ENCODE measurements around the gene OLA1. TPM values are rescaled to one million over a fixed set of nuclear protein-coding genes. Genes with fewer than 3 reads are reported as not detected.

OLA1 gene
- total RNA-seq, 3 donors from 2014 or later, result 56.0 to 73.7 (median 69.1) TPM

GRCh38 chr2:174121612-174122011 lies 126.7 kb downstream of the OLA1 start:
- no peak for DNase-seq (ENCODE audit: low spot score in 2 of 2)
- H3K9me3 ChIP-seq, result no peaks in the 10 kb centered on the region
- intact Hi-C loops (cut with DNase I; ENCODE audit: low total_unique reads), result no loop called here

DNA sequence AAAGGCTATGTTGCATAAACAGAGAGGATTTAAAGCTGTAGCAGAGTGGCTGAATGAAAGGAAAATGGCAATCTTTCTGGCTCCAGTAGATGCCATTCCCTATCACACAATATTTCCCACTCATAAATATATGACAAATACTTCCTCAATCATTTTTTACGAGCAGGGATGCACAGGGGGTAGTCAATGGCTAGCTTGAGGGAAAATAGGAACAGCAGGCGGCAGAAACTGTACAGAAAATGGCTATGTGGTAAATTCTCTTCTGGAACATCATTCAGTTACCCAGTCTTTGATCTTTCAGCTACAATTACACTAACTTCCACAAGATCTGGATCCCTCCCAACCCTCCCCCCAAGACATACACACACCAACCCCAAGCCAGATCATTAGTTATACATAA lies 127.2 kb downstream of the OLA1 start:
- Histone ChIP-seq H3K27ac (no peak overlapping the region), H3K36me3 (no peaks in the 10 kb centered on the region), H3K9me3 (no peaks in the 10 kb centered on the region), H3K27me3 (no peaks in the 10 kb centered on the region), H3K4me1 (no peaks in the 10 kb centered on the region), H3K4me3 (no peak overlapping the region)
- no peak for DNase-seq (ENCODE audit: low spot score in 2 of 2)
- TF ChIP-seq CTCF (IDR thresholded peaks at IDR 0.05) (no peak), POLR2A (IDR thresholded peaks at IDR 0.05) (no peak), POLR2AphosphoS5 (IDR thresholded peaks at IDR 0.05) (no peak)
- intact Hi-C loops (cut with DNase I; ENCODE audit: low total_unique reads), result no loop called here

More at GRCh38 chr2:174121612-174122011, 126.7 kb downstream of the OLA1 start:
- TF ChIP-seq POLR2A (IDR thresholded peaks at IDR 0.05) (no peak), CTCF (IDR thresholded peaks at IDR 0.05) (no peak), POLR2AphosphoS5 (IDR thresholded peaks at IDR 0.05) (no peak)
- H3K4me3 ChIP-seq, result no peak overlapping the region
- no peaks in the 10 kb centered on the region for H3K36me3 ChIP-seq
- no peak overlapping the region for H3K27ac ChIP-seq
- H3K27me3 ChIP-seq, result no peaks in the 10 kb centered on the region
- no peaks in the 10 kb centered on the region for H3K4me1 ChIP-seq

DNA sequence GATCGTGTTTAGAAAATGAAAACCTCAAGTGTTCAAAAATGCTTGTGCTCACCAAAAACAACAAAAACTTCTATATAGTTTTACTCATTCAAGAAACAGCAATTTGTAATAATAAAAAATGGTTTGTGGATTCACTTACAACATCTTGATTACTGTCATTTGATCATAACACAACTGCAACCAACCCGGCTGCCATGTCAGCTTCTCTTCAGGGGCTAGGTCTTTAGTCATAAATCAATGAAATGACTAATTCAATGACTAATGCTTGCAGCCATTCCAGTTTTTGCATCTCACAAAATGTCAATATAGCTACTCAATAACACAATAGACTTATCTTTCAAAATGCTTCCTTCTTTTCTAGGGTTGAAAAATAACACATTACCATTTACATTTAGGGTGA lies 128.0 kb downstream of the OLA1 start:
- intact Hi-C loops (cut with DNase I; ENCODE audit: low total_unique reads), result no loop called here
- H3K4me1 ChIP-seq, result no peaks in the 10 kb centered on the region
- no peaks in the 10 kb centered on the region for H3K27me3 ChIP-seq
- no peak for DNase-seq (ENCODE audit: low spot score in 2 of 2)
- H3K4me3 ChIP-seq, result no peak overlapping the region
- no peaks in the 10 kb centered on the region for H3K36me3 ChIP-seq
- no peak overlapping the region for H3K27ac ChIP-seq
- TF ChIP-seq POLR2A (IDR thresholded peaks at IDR 0.05), result no peak
- TF ChIP-seq POLR2AphosphoS5 (IDR thresholded peaks at IDR 0.05), result no peak
- TF ChIP-seq CTCF (IDR thresholded peaks at IDR 0.05), result no peak
- H3K9me3 ChIP-seq, result no peaks in the 10 kb centered on the region

DNA sequence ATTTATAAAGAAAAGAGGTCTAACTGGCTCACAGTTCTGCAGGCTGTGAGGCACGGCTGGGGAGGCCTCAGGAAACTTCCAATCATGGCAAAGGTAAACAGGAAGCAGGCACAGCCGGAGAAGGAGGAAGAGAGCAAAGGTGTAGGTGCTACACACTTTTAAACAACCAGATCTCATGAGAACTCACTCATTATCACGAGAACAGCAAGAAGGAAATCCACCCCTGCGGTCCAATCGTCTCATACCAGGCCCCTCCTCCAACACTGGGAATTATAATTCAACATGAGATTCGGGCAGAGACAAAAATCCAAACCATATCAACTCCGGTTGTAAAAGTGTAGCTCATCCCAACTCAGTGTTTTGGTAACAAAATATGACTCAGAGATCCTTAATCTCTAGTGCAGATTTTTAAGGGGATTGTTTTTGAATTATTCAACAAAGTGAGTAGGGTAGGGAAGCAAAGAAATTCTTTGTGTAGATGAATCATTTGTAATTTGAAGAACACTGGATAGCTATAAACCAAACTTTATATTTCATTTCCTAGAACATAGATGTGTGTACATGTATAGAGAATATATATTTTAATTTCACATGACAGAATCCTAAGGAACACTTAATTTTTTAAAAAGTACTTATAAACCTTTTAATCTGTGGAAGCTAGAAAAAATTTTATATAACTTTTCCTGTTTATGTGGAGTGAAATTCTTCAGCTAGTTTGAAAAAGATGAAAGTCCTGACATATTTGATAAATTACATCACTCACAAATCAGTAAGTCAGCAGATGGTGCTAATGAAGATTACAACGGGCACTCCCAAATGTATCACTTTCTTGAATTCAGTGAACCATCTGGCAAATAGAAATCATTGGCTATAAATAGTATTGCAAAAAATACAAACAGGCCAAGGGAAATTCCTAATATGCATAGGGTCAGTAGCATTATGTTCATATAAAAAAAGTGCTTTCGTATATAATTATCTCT lies 130.1 kb downstream of the OLA1 start:
- Histone ChIP-seq H3K27ac (no peak overlapping the region), H3K27me3 (no peaks in the 10 kb centered on the region), H3K4me1 (no peaks in the 10 kb centered on the region), H3K9me3 (no peaks in the 10 kb centered on the region), H3K36me3 (no peaks in the 10 kb centered on the region), H3K4me3 (no peak overlapping the region)
- TF ChIP-seq POLR2AphosphoS5 (IDR thresholded peaks at IDR 0.05) (no peak), POLR2A (IDR thresholded peaks at IDR 0.05) (no peak), CTCF (IDR thresholded peaks at IDR 0.05) (no peak)
- intact Hi-C loops (cut with DNase I; ENCODE audit: low total_unique reads), result no loop called here
- DNase-seq (ENCODE audit: low spot score in 2 of 2), result no peak

GRCh38 chr2:174112073-174112472 lies 136.3 kb downstream of the OLA1 start:
- H3K4me1 ChIP-seq, result no peaks in the 10 kb centered on the region
- no peaks in the 10 kb centered on the region for H3K36me3 ChIP-seq
- TF ChIP-seq POLR2AphosphoS5 (IDR thresholded peaks at IDR 0.05), result no peak
- no peak for TF ChIP-seq CTCF (IDR thresholded peaks at IDR 0.05)
- no peak for TF ChIP-seq POLR2A (IDR thresholded peaks at IDR 0.05)
- no peaks in the 10 kb centered on the region for H3K27me3 ChIP-seq
- intact Hi-C loops (cut with DNase I; ENCODE audit: low total_unique reads), result no loop called here
- H3K27ac ChIP-seq, result no peak overlapping the region
- H3K4me3 ChIP-seq, result no peak overlapping the region
- no peaks in the 10 kb centered on the region for H3K9me3 ChIP-seq
- DNase-seq (ENCODE audit: low spot score in 2 of 2), result no peak

Measured in breast epithelium (tissue), 4 donors.